HG03108 (cell line): ENCODE data around the gene MIS12.

ENCODE experiments used
- ATAC-seq: cut with Tn5 transposase; IDR thresholded peaks from one replicate; pipeline ENCODE4 v1.9.1; 2021; ENCODE audit warnings: moderate library complexity; ENCODE audit not compliant: unreplicated experiment

Gene MIS12

GRCh38 chr17:5532581-5532980 lies 46.2 kb downstream of the MIS12 start:
- no peak for ATAC-seq

GRCh38 chr17:5533486-5534315 lies 47.3 kb downstream of the MIS12 start:
- ATAC-seq: no peak

- no peak for ATAC-seq
Observed at GRCh38 chr17:5535436-5535835, 49.1 kb downstream of the MIS12 start.

GRCh38 chr17:5536866-5537650 lies 50.7 kb downstream of the MIS12 start:
- ATAC-seq: no peak

- no peak for ATAC-seq
Observed at GRCh38 chr17:5539286-5539685, 52.9 kb downstream of the MIS12 start.

GRCh38 chr17:5540321-5540720 lies 54.0 kb downstream of the MIS12 start:
- no peak for ATAC-seq
